ENCODE data around the gene GPX8. TPM values are rescaled to one million over a fixed set of nuclear protein-coding genes. Genes with fewer than 3 reads are reported as not detected.

Gene GPX8
- polyA plus RNA-seq, 1 of the 3 experiments (the other 2 are of a cell fraction): 30.1 TPM

DNA sequence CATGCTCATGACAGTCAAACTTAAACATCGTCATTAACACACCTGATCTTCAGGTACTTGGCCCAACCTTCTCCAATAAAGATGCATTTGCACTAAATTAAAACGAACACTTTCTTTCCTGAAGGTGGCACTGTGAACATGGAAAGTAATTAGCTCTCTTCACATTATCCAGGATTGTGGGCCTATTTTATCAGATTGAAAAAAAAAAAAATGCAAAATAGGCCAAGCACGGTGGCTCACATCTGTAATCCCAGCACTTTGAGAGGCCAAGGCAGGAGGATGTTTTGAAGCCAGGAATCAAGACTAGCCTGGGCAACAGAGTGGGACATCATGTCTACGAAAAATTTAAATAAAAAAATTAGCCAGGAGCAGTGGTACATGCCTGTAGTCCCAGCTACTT, 27.4 kb downstream of the GPX8 start:
- H3K27me3 ChIP-seq (ENCODE audit: insufficient read depth): peaks cover 44% of the 10 kb centered on the region
- 13% methylated on average over 4 of the region's 4 CpGs for WGBS (ENCODE audit: low lambda C conversion rate)

DNA sequence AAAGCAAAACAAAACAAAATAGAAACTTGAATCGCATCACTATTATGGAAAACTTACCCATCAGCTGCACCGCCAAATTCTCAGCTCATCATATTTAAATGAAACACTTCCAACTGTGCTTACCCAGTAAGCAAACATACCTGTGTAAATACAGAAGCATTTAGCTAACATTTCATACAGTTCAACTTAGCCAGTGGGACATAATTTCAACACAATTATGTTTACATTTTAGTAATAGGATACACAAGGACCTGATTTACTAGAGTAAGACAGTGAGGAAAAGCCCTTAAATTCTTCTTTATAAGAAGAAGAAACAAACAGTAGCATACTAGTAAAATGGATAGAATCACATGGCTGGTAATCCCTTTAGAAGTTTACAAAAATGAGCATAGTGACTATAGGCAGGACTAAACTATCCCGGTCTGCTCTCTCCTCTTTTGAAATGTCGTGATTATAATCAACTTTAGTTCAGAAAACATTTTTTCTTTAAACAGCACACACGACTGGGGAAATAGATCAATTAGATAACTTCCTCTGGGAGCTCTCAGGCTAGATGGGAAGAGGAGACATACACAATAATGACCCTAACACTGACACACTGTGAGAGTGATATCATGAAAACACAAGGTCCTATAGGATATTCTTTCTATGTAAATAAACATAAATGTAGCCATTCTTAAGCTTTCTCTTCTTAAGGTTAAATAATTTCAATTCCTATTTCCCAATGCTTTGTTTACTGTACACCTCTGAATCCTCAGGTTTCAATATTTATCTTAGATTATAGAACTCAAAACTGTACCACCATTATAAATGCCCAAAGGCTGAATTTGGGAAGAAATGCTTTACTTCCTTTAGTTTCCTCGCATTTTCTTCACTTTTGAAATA, 28.9 kb downstream of the GPX8 start:
- H3K4me2 ChIP-seq: no peak overlapping the region
- H3F3A ChIP-seq (replicated peaks; ENCODE audit: insufficient read depth): no peaks in the 10 kb centered on the region
- no peaks in the 10 kb centered on the region for H3K36me3 ChIP-seq (replicated peaks in 1 of 2; ENCODE audit: control insufficient read depth in 1 of 2, insufficient read depth in 2 of 2, low read length in 1 of 2)
- no peak overlapping the region for H3K4me3 ChIP-seq (ENCODE audit: low read depth in 2 of 2, low read length in 1 of 2)
- no peak overlapping the region for H3K9ac ChIP-seq
- no peak overlapping the region for H2AFZ ChIP-seq (ENCODE audit: low read depth)
- H3K4me1 ChIP-seq (ENCODE audit: control insufficient read depth in 1 of 2, insufficient read depth in 2 of 2, low read depth in 1 of 2, low read length in 1 of 2): no peaks in the 10 kb centered on the region
- peaks cover 47% of the 10 kb centered on the region for H3K27me3 ChIP-seq (ENCODE audit: insufficient read depth)
- TF ChIP-seq, protein P1, sequence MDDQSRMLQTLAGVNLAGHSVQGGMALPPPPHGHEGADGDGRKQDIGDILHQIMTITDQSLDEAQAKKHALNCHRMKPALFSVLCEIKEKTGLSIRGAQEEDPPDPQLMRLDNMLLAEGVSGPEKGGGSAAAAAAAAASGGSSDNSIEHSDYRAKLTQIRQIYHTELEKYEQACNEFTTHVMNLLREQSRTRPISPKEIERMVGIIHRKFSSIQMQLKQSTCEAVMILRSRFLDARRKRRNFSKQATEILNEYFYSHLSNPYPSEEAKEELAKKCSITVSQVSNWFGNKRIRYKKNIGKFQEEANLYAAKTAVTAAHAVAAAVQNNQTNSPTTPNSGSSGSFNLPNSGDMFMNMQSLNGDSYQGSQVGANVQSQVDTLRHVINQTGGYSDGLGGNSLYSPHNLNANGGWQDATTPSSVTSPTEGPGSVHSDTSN (IDR thresholded peaks at IDR 0.05): no peak
- CTCF ChIA-PET: interaction anchor here (1.0 to 1.1 kb wide), 2 partner anchors 9 to 23 kb away, joined by 3 read pairs; no protein-coding TSS in a partner anchor
- H3K27ac ChIP-seq (ENCODE audit: low read depth in 2 of 2, low read length in 1 of 2): no peak overlapping the region
- no peak for DNase-seq
- POLR2A ChIA-PET: no interaction called here
- H3K9me2 ChIP-seq: no peaks in the 10 kb centered on the region
- 25% methylated on average over 6 of the region's 6 CpGs for WGBS (ENCODE audit: low lambda C conversion rate)
- no peaks in the 10 kb centered on the region for H4K20me1 ChIP-seq (ENCODE audit: insufficient read depth)
- no peaks in the 10 kb centered on the region for H3K79me2 ChIP-seq (ENCODE audit: insufficient read depth)
- H3K9me3 ChIP-seq: no peaks in the 10 kb centered on the region

More for the DNA sequence above, 27.4 kb downstream of the GPX8 start:
- Histone ChIP-seq H2AFZ (ENCODE audit: low read depth) (no peak overlapping the region), H3K4me1 (ENCODE audit: control insufficient read depth in 1 of 2, insufficient read depth in 2 of 2, low read depth in 1 of 2, low read length in 1 of 2) (no peaks in the 10 kb centered on the region), H3K9me3 (no peaks in the 10 kb centered on the region), H3K9ac (no peak overlapping the region), H3K9me2 (no peaks in the 10 kb centered on the region), H3K4me2 (no peak overlapping the region), H3K79me2 (ENCODE audit: insufficient read depth) (no peaks in the 10 kb centered on the region), H3F3A (replicated peaks; ENCODE audit: insufficient read depth) (no peaks in the 10 kb centered on the region), H3K27ac (ENCODE audit: low read depth in 2 of 2, low read length in 1 of 2) (no peak overlapping the region), H3K4me3 (ENCODE audit: low read depth in 2 of 2, low read length in 1 of 2) (no peak overlapping the region), H3K36me3 (replicated peaks in 1 of 2; ENCODE audit: control insufficient read depth in 1 of 2, insufficient read depth in 2 of 2, low read length in 1 of 2) (no peaks in the 10 kb centered on the region), H4K20me1 (ENCODE audit: insufficient read depth) (no peaks in the 10 kb centered on the region)
- TF ChIP-seq CTCF (IDR thresholded peaks at IDR 0.05) (peak; percentile 31; the same call in 1 of the 2 replicates), FOSL2 (IDR thresholded peaks at IDR 0.05; ENCODE audit: borderline replicate concordance, low read depth) (no peak)
- DNase-seq: no peak
- POLR2A ChIA-PET: no interaction called here
- CTCF ChIA-PET: interaction anchor here (0.6 to 1.0 kb wide), 3 partner anchors 9 to 843 kb away, joined by 3 to 4 read pairs (median 3); no protein-coding TSS in a partner anchor

- Histone ChIP-seq H3K4me3 (ENCODE audit: low read depth in 2 of 2, low read length in 1 of 2) (no peak overlapping the region), H2AFZ (ENCODE audit: low read depth) (no peak overlapping the region), H3K27me3 (ENCODE audit: insufficient read depth) (peaks cover 38% of the 10 kb centered on the region), H3K4me2 (no peak overlapping the region), H3K36me3 (replicated peaks in 1 of 2; ENCODE audit: control insufficient read depth in 1 of 2, insufficient read depth in 2 of 2, low read length in 1 of 2) (no peaks in the 10 kb centered on the region), H3K27ac (ENCODE audit: low read depth in 2 of 2, low read length in 1 of 2) (no peak overlapping the region), H3K9ac (no peak overlapping the region), H3K9me3 (no peaks in the 10 kb centered on the region), H3K9me2 (no peaks in the 10 kb centered on the region), H3K79me2 (ENCODE audit: insufficient read depth) (no peaks in the 10 kb centered on the region), H3F3A (replicated peaks; ENCODE audit: insufficient read depth) (no peaks in the 10 kb centered on the region), H4K20me1 (ENCODE audit: insufficient read depth) (no peaks in the 10 kb centered on the region), H3K4me1 (ENCODE audit: control insufficient read depth in 1 of 2, insufficient read depth in 2 of 2, low read depth in 1 of 2, low read length in 1 of 2) (no peaks in the 10 kb centered on the region)
- ChIA-PET CTCF (interaction anchor here (1.5 kb wide), 1 partner anchor 37 kb away, joined by 5 read pairs; no protein-coding TSS in a partner anchor), POLR2A (no interaction called here)
- WGBS (ENCODE audit: low lambda C conversion rate): 44% methylated on average over 2 of the region's 2 CpGs
- DNase-seq: no peak
- TF ChIP-seq MEF2A (IDR thresholded peaks at IDR 0.05; ENCODE audit: borderline replicate concordance, low read depth) (no peak), ZBTB33 (IDR thresholded peaks at IDR 0.05; ENCODE audit: borderline replicate concordance, low read depth) (no peak), FOXM1 (IDR thresholded peaks at IDR 0.05; ENCODE audit: low read depth) (no peak), JUND (IDR thresholded peaks at IDR 0.05) (no peak), RCOR1 (IDR thresholded peaks at IDR 0.05; ENCODE audit: low read length) (no peak), TAF1 (IDR thresholded peaks at IDR 0.05; ENCODE audit: borderline replicate concordance, low read depth, low read length) (no peak)
Observed at GRCh38 chr5:55191165-55191564, 31.2 kb downstream of the GPX8 start.

All from SK-N-SH (cell line).